ENCODE data around the gene MTCH2. TPM values are rescaled to one million over a fixed set of nuclear protein-coding genes. Genes with fewer than 3 reads are reported as not detected.

Gene MTCH2
- total RNA-seq, 4 donors from 2014 or later = 43.3 to 66.4 (median 44.7) TPM

DNA sequence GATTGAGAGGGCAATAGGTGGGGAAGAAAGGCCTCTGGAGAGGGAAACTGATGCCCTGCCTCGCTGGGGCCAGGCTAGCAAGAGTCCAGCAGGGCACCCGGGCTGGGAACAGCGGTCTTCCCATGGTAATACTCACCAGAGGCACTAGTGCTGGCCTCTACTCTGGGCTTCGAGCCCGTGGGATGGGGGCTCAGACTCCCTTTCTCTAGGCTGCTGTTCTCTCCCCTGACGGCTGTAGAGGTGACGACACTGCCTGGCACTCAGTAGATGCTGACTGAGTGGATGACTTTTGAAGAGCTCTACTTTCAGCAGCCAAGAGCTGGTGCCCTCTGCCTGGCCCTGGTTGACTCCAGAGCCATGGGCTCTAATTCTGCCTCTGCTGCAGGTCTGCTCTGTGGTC is 47.3 kb downstream of the MTCH2 start:
- TF ChIP-seq, protein P1, sequence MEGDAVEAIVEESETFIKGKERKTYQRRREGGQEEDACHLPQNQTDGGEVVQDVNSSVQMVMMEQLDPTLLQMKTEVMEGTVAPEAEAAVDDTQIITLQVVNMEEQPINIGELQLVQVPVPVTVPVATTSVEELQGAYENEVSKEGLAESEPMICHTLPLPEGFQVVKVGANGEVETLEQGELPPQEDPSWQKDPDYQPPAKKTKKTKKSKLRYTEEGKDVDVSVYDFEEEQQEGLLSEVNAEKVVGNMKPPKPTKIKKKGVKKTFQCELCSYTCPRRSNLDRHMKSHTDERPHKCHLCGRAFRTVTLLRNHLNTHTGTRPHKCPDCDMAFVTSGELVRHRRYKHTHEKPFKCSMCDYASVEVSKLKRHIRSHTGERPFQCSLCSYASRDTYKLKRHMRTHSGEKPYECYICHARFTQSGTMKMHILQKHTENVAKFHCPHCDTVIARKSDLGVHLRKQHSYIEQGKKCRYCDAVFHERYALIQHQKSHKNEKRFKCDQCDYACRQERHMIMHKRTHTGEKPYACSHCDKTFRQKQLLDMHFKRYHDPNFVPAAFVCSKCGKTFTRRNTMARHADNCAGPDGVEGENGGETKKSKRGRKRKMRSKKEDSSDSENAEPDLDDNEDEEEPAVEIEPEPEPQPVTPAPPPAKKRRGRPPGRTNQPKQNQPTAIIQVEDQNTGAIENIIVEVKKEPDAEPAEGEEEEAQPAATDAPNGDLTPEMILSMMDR (IDR thresholded peaks at IDR 0.05; ENCODE audit: low read depth) = no peak

DNA sequence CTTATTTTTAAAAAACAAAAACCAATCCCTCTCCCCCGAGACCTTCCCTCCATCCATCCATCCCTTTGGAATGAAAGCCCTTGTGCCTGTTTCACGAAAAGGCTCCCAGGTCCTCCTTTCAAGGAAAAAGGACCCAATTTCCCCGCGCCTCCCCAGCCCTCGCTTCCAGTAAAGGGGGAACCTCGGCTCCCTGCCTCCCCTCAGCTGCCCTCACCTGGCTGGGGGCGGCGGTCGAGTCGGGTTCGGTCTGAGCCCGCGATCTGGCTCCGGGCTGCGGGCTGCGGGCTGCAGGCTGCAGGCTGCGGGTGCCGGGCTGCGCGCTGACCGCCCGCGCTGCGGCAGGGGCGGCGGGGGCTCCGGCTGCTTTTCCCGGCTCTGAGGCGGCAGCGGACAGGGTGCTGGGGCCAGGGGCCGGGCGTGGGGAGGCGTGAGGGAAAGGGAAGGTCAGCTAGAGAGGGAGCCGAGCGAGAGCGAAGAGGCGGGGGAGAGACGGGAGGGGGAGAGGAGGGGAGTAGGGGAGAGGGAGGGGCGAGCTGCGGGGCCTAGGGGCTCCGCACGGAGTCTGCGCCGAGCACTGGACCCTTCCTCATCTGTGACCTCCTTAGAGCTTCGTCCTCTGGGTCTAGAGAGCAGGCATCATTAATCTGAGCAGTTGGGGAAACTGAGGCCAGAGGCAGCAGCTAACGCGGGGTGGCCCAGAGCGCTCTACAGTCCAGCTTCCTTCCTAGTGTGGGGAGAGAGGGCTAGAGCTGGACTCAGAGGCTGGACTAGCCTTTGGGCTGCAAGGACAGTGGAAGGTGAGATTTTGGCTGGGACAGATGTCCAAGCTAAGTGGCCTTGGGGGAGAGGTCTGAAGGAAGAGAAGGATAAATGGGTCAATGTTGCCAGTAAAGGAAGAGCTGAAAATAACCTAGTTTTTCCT is 48.2 kb downstream of the MTCH2 start, which contains the start of gene C1QTNF4:
Gene C1QTNF4 (minus strand): TSS at position 478 of the 922 bp plus-strand sequence. CDS start 3,601 bp downstream, outside the sequence.
- TF ChIP-seq, protein P1 (IDR thresholded peaks at IDR 0.05; ENCODE audit: low read depth) = no peak

DNA sequence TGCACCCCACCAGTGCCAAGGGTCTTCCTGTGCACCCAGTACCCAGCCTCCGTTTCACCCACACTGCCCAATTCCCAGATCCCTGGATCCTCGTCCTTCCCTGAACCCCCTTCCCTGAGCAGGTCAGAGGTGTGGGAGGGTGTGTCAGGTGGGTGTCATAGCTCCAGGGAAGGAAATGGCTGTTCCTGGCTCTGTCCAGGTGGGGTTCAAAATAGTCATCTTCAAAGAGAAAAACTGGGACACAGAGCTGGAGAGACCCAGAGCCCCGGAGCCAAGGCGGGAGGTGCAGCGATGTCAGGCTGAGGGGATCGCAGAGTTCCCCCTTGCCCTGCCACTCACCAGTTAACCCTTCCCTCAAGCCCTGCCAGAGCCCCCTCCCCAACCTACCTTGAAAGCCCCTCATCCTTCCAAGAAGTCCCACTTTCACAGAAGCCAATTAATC is 48.8 kb downstream of the MTCH2 start:
- TF ChIP-seq, protein P1 (IDR thresholded peaks at IDR 0.05; ENCODE audit: low read depth) = no peak

DNA sequence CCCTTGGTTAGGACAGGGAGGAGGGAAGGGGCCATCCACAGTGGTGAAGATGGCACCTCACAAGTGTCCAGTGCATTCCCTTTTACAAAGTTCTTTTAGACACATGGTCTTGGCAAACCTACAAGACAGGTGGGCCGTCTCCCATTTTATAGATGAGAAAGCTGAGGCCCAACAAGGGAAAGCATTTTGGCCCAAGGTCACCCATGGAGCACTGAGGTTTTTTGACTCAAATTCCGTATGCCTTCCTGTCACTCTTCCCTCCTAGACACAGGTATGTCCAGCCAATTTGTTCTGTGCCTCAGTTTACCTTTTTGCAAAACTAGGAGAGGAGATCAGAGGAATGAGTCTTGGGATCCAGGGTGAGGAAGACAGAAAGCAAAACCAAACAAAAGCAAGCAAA is 49.4 kb downstream of the MTCH2 start:
- TF ChIP-seq, protein P1 (IDR thresholded peaks at IDR 0.05; ENCODE audit: low read depth) = no peak

DNA sequence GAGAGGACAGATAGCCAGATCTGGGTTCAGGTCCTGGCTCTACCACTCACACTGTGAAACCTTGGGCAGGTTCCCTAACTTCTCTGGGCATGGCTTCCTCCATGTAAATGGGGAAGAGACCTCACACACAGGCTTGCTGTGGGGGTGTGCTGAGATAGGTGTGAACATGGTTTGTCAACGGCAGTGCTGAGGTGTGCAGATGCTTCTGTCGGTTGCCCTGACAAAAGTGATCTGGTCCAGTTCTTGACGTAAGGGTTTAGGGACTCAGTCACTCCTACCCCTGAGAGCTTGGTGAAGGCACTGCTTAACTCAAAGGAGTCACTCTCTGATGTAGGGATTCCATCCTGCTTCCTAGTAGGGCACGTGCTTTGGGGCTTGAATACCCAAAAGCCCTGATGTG is 50.1 kb downstream of the MTCH2 start:
- TF ChIP-seq, protein P1 (IDR thresholded peaks at IDR 0.05; ENCODE audit: low read depth) = no peak

DNA sequence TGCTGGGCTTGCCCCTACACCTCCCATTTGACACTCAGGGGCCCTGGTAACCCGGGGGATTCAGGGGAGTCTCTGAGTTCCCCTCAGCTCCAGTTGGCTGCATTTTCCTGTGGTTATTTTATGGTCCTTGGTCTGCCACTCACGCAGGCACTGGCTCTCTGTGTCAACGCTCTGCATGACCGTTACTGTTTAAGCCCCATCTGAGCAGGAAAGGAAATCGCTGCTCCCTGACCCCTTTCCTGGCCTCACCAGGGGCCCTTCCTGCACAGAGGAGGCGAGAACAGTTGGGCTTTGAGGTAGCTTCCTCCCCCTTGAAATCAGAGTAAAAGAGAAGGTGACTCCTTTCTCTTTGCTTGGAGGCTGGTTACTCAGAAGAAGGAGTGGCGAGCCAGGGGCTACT is 50.6 kb downstream of the MTCH2 start:
- TF ChIP-seq, protein P1 (IDR thresholded peaks at IDR 0.05; ENCODE audit: low read depth) = no peak

Data from subcutaneous adipose tissue (tissue), 4 donors.